Measurements from ENCODE around the gene ALPK3. TPM values are rescaled to one million over a fixed set of nuclear protein-coding genes. Genes with fewer than 3 reads are reported as not detected.

The ALPK3 gene
- total and polyA plus RNA-seq, 2 experiments from 2014 or later: 3.7 to 29.7 TPM

GRCh38 chr15:84834969-84835368 lies 17.8 kb downstream of the ALPK3 start (continued):
- TF ChIP-seq CREB1 (CRISPR knock-in tag; IDR thresholded peaks at IDR 0.05; ENCODE audit: low read depth) (no peak), EZH2 (IDR thresholded peaks at IDR 0.05; ENCODE audit: low read depth, unreplicated experiment) (no peak)

GRCh38 chr15:84835661-84836337 lies 18.6 kb downstream of the ALPK3 start:
- no peaks in the 10 kb centered on the region for H3K9me3 Mint-ChIP-seq
- no peak overlapping the region for H3K27ac ChIP-seq (ENCODE audit: low read depth)
- no peaks in the 10 kb centered on the region for H3F3A ChIP-seq (replicated peaks; ENCODE audit: low read depth)
- no peaks in the 10 kb centered on the region for H3K4me1 ChIP-seq (ENCODE audit: insufficient read depth)
- H3K4me3 Mint-ChIP-seq: no peak overlapping the region
- no peak overlapping the region for H3K4me3 ChIP-seq
- DNase-seq (ENCODE audit: low spot score): no peak
- H3K9me2 ChIP-seq (ENCODE audit: insufficient read depth): no peaks in the 10 kb centered on the region
- no peaks in the 10 kb centered on the region for H3K4me1 Mint-ChIP-seq
- no peak overlapping the region for H3K4me2 ChIP-seq
- no peaks in the 10 kb centered on the region for H3K36me3 ChIP-seq (ENCODE audit: insufficient read depth)
- H3K79me2 ChIP-seq (replicated peaks; ENCODE audit: insufficient read depth): no peaks in the 10 kb centered on the region
- peaks cover 2% of the 10 kb centered on the region for H3K27me3 Mint-ChIP-seq (ENCODE audit: insufficient read depth, low read depth, poor library complexity)
- no peak for ATAC-seq
- no peaks in the 10 kb centered on the region; the same call in 2 of the 3 replicates for H3K36me3 Mint-ChIP-seq (ENCODE audit: low read depth)
- H4K20me1 ChIP-seq (replicated peaks; ENCODE audit: insufficient read depth): no peaks in the 10 kb centered on the region
- no peak overlapping the region for H3K27ac Mint-ChIP-seq
- H3K27me3 ChIP-seq (ENCODE audit: insufficient read depth): no peaks in the 10 kb centered on the region
- no peak overlapping the region for H2AFZ ChIP-seq
- no peak for TF ChIP-seq REST (IDR thresholded peaks at IDR 0.05; ENCODE audit: unreplicated experiment)
- no peak for TF ChIP-seq EZH2 (IDR thresholded peaks at IDR 0.05; ENCODE audit: low read depth, unreplicated experiment)
- no peak for TF ChIP-seq JUNB (IDR thresholded peaks at IDR 0.05; ENCODE audit: unreplicated experiment)
- no peak for TF ChIP-seq EZH2phosphoT487 (IDR thresholded peaks at IDR 0.05; ENCODE audit: unreplicated experiment)
- no peak for TF ChIP-seq ZNF114 (CRISPR knock-in tag; IDR thresholded peaks at IDR 0.05)
- TF ChIP-seq CTCF (conservative IDR thresholded peaks at IDR 0.05; ENCODE audit: low read depth in 2 of 2): no peak
- no peak for TF ChIP-seq STAT1 (IDR thresholded peaks at IDR 0.05; ENCODE audit: unreplicated experiment)
- TF ChIP-seq POLR2AphosphoS5 (IDR thresholded peaks at IDR 0.05; ENCODE audit: low read depth): no peak
- TF ChIP-seq NANOG (IDR thresholded peaks at IDR 0.05; ENCODE audit: borderline replicate concordance): no peak
- TF ChIP-seq ETS1 (IDR thresholded peaks at IDR 0.05): no peak
- TF ChIP-seq ZNF331 (CRISPR knock-in tag; IDR thresholded peaks at IDR 0.05; ENCODE audit: low read depth): no peak
- no peak for TF ChIP-seq CREB1 (CRISPR knock-in tag; IDR thresholded peaks at IDR 0.05; ENCODE audit: low read depth)

Measured in GM23338 (cell line).